ENCODE results near the gene DCTD. TPM values are rescaled to one million over a fixed set of nuclear protein-coding genes. Genes with fewer than 3 reads are reported as not detected.

Gene DCTD
- total RNA-seq, 1 donor from 2014 or later: 76.8 TPM

GRCh38 chr4:182895791-182896292 lies 21.3 kb downstream of the DCTD start:
- Mint-ChIP-seq H3K27ac (no peak overlapping the region), H3K9me3 (no peaks in the 10 kb centered on the region), H3K27me3 (no peaks in the 10 kb centered on the region), H3K4me3 (no peak overlapping the region), H3K36me3 (ENCODE audit: low read depth) (peaks cover 94% of the 10 kb centered on the region), H3K4me1 (no peaks in the 10 kb centered on the region)
- TF ChIP-seq, protein P1, sequence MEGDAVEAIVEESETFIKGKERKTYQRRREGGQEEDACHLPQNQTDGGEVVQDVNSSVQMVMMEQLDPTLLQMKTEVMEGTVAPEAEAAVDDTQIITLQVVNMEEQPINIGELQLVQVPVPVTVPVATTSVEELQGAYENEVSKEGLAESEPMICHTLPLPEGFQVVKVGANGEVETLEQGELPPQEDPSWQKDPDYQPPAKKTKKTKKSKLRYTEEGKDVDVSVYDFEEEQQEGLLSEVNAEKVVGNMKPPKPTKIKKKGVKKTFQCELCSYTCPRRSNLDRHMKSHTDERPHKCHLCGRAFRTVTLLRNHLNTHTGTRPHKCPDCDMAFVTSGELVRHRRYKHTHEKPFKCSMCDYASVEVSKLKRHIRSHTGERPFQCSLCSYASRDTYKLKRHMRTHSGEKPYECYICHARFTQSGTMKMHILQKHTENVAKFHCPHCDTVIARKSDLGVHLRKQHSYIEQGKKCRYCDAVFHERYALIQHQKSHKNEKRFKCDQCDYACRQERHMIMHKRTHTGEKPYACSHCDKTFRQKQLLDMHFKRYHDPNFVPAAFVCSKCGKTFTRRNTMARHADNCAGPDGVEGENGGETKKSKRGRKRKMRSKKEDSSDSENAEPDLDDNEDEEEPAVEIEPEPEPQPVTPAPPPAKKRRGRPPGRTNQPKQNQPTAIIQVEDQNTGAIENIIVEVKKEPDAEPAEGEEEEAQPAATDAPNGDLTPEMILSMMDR (IDR thresholded peaks at IDR 0.05): no peak
- POLR2A ChIA-PET: no interaction called here
- DNase-seq: no peak
- no peak for ATAC-seq (ENCODE audit: low read depth)
- intact Hi-C loops (cut with micrococcal nuclease): no loop called here
- CTCF ChIA-PET: no interaction called here

- ChIA-PET CTCF (no interaction called here), POLR2A (no interaction called here)
- H3K9me3 Mint-ChIP-seq: no peaks in the 10 kb centered on the region
- ATAC-seq (ENCODE audit: low read depth) (no peak), DNase-seq (no peak)
- H3K36me3 Mint-ChIP-seq (ENCODE audit: low read depth): peaks cover 93% of the 10 kb centered on the region
- TF ChIP-seq, protein P1 (IDR thresholded peaks at IDR 0.05): no peak
- no peaks in the 10 kb centered on the region for H3K4me1 Mint-ChIP-seq
- H3K27me3 Mint-ChIP-seq: no peaks in the 10 kb centered on the region
- no peak overlapping the region for H3K4me3 Mint-ChIP-seq
- intact Hi-C loops (cut with micrococcal nuclease): no loop called here
- H3K27ac Mint-ChIP-seq: no peak overlapping the region
Observed at GRCh38 chr4:182894681-182895275, 22.4 kb downstream of the DCTD start.

DNA sequence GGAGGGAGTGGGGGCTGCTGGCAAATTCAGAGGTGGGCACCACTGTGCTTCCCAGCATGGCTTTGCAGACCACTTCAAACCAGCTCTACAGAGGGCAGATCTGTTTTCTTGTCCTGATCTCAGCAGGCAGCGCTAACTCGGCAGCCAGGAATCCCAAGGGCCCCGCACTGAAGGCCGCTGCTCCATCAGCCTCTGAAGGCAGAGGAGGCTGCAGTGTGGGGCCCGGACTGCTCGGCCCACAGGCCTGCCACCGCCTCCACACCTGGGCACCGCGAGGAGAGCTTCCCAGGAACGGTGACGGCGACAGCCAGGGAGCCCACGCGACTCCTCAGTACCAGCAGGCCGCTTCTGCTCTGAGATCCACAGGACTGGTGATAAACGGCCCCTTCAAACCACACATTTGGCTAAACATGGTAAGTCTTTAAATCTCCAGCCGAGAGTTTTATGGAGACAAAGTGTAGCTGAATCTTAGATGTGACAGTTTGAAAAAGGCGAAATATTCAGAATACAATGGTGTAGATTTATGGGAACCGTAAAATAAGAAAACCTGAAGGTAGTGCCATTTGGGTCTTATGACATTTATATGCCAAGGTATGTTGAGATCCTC lies 23.6 kb downstream of the DCTD start:
- ATAC-seq (ENCODE audit: low read depth) (no peak), DNase-seq (no peak)
- Mint-ChIP-seq H3K36me3 (ENCODE audit: low read depth) (peaks cover 96% of the 10 kb centered on the region), H3K4me3 (no peak overlapping the region), H3K27ac (no peak overlapping the region), H3K9me3 (no peaks in the 10 kb centered on the region), H3K4me1 (no peaks in the 10 kb centered on the region), H3K27me3 (no peaks in the 10 kb centered on the region)
- CTCF ChIA-PET: no interaction called here
- POLR2A ChIA-PET: no interaction called here
- TF ChIP-seq, protein P1 (IDR thresholded peaks at IDR 0.05): no peak
- intact Hi-C loops (cut with micrococcal nuclease): no loop called here

DNA sequence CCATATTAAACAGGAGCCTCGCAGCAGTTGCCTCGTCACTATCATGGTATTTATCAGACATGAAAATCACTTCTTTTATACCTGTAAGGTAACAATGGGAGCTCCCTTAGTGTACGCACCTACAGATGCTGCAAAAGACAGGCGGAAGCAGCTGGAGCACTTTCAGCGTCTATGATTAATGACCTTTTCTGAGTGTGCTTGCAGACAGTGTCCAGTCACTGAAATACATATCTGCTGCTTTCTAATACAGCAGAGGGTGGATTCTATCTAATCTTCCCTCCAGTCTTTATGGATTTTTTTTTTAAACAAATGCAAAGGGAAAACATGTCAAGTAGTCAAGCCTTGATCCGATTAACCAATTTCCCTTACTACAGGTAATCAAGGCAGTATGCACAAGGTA lies 24.1 kb downstream of the DCTD start:
- Mint-ChIP-seq H3K4me1 (no peaks in the 10 kb centered on the region), H3K27ac (no peak overlapping the region), H3K9me3 (no peaks in the 10 kb centered on the region), H3K36me3 (ENCODE audit: low read depth) (peaks cover 96% of the 10 kb centered on the region), H3K4me3 (no peak overlapping the region), H3K27me3 (no peaks in the 10 kb centered on the region)
- ATAC-seq (ENCODE audit: low read depth) (no peak), DNase-seq (no peak)
- intact Hi-C loops (cut with micrococcal nuclease): no loop called here
- ChIA-PET CTCF (no interaction called here), POLR2A (no interaction called here)
- TF ChIP-seq, protein P1 (IDR thresholded peaks at IDR 0.05): no peak

DNA sequence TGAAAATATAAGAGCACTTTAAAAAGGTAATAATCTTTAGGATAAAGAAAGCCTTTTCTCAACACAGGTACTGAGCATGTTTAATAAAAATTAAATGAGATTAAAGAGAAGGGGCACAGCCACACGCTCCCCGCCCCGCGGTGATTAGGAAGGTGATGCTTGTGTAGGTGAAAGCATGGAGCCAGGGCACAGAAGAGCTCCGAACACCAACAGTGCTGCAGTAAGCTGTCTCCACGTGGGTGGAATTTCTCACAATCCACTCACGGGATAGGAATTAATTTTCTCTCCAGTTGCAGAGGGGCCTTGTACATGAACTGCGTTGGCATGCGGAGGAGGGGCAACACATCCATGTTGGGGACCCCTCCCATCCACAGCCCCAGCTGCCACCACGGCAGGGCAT lies 27.0 kb downstream of the DCTD start:
- DNase-seq: no peak
- no peak overlapping the region for H3K27ac Mint-ChIP-seq
- intact Hi-C loops (cut with micrococcal nuclease): no loop called here
- H3K4me1 Mint-ChIP-seq: no peaks in the 10 kb centered on the region
- H3K36me3 Mint-ChIP-seq (ENCODE audit: low read depth): peaks cover 98% of the 10 kb centered on the region
- no peak for ATAC-seq (ENCODE audit: low read depth)
- peaks cover 9% of the 10 kb centered on the region for H3K9me3 Mint-ChIP-seq
- TF ChIP-seq, protein P1 (IDR thresholded peaks at IDR 0.05): no peak
- ChIA-PET POLR2A (no interaction called here), CTCF (no interaction called here)
- H3K4me3 Mint-ChIP-seq: no peak overlapping the region
- no peaks in the 10 kb centered on the region for H3K27me3 Mint-ChIP-seq
